Measurements from ENCODE around the gene ADGRG3. TPM values are rescaled to one million over a fixed set of nuclear protein-coding genes. Genes with fewer than 3 reads are reported as not detected.

ADGRG3 gene
- total and polyA plus RNA-seq, 10 of the 15 experiments (the other 5 are each of a cell fraction or from before 2014, with no cell fraction given), result 0.10 to 0.11 (median 0.10) TPM; not detected in 7

- RAD21 ChIA-PET (ENCODE audit: unreplicated experiment), result no interaction called here
- POLR2A ChIA-PET, result no interaction called here
- WGBS (ENCODE audit: insufficient coverage, insufficient replicate concordance, low lambda C conversion rate, missing lambda C conversion rate), result 100% methylated on average over 2 of the region's 2 CpGs
- ATAC-seq (no peak), FAIRE-seq (no peak), DNase-seq (ENCODE audit: low read depth, low spot score) (no peak)
- Histone ChIP-seq H3K79me2 (ENCODE audit: control insufficient read depth, insufficient read depth, low read length) (peaks cover 9% of the 10 kb centered on the region), H3K9me3 (replicated peaks; ENCODE audit: control insufficient read depth, insufficient read depth, low read length) (peaks cover 4% of the 10 kb centered on the region; the same call in 2 of the 3 replicates), H3K9ac (ENCODE audit: control insufficient read depth, insufficient read depth, low read length) (no peak overlapping the region), H2AFZ (ENCODE audit: control insufficient read depth, low read depth, low read length) (no peak overlapping the region), H3K27ac (ENCODE audit: control insufficient read depth, insufficient read depth) (no peak overlapping the region), H3K4me1 (ENCODE audit: control insufficient read depth, insufficient read depth, low read length) (peaks cover 10% of the 10 kb centered on the region), H3K27me3 (replicated peaks in 1 of 2; ENCODE audit: control insufficient read depth in 2 of 2, insufficient read depth in 2 of 2, low read length in 1 of 2) (no peaks in the 10 kb centered on the region), H4K20me1 (ENCODE audit: control insufficient read depth, insufficient read depth) (no peaks in the 10 kb centered on the region), H3K36me3 (ENCODE audit: control insufficient read depth in 2 of 2, insufficient read depth in 2 of 2, low read length in 1 of 2) (no peaks in the 10 kb centered on the region), H3K4me2 (ENCODE audit: control insufficient read depth, insufficient read depth) (no peak overlapping the region), H3K4me3 (no peak overlapping the region)
- no TSS peak for BruUV-seq (replicated peaks)
- CTCF ChIA-PET, result interaction anchor here (0.7 kb wide), 1 partner anchor 132 kb away, joined by 3 read pairs; no protein-coding TSS in a partner anchor
- intact Hi-C loops (cut with micrococcal nuclease; ENCODE audit: unreplicated experiment), result no loop called here
- TF ChIP-seq ATF3 (IDR thresholded peaks at IDR 0.05; ENCODE audit: borderline replicate concordance, extremely low read depth, low read depth, low read length), result no peak
- TF ChIP-seq SMAD5 (IDR thresholded peaks at IDR 0.05; ENCODE audit: low read depth), result no peak
- TF ChIP-seq CBX5 (IDR thresholded peaks at IDR 0.05; ENCODE audit: low read depth), result no peak
- no peak for TF ChIP-seq RAD51 (IDR thresholded peaks at IDR 0.05)
- TF ChIP-seq SRF (IDR thresholded peaks at IDR 0.05; ENCODE audit: low read depth in 2 of 2, low read length in 2 of 2), result no peak
- no peak for TF ChIP-seq ZZZ3 (IDR thresholded peaks at IDR 0.05; ENCODE audit: control insufficient read depth, insufficient read length, low read depth)
- TF ChIP-seq YY1 (IDR thresholded peaks at IDR 0.05; ENCODE audit: low read depth, low read length), result no peak
- TF ChIP-seq PAX5 (IDR thresholded peaks at IDR 0.05; ENCODE audit: borderline replicate concordance, low read depth, low read length), result no peak
- TF ChIP-seq HDGF (IDR thresholded peaks at IDR 0.05), result no peak
- SMC1A ChIA-PET (ENCODE audit: uncharacterized antibody, unreplicated experiment), result no interaction called here
- in situ Hi-C loops (cut with MboI), result no loop called here
Measured at GRCh38 chr16:57732714-57733113, 64.6 kb downstream of the ADGRG3 start.
